Measurements from ENCODE around the gene SLC38A7. TPM values are rescaled to one million over a fixed set of nuclear protein-coding genes. Genes with fewer than 3 reads are reported as not detected.
"Not testable (repeated sequence)": the region's sequence is repeated elsewhere in the genome, so short reads cannot be mapped to it uniquely, and the experiment has no call there.

The SLC38A7 gene
- total RNA-seq, 2 donors from 2014 or later: 20.8 to 21.4 TPM

- not testable (repeated sequence) for DNase-seq, ATAC-seq
- intact Hi-C loops (cut with DNase I): loop anchor here in 1 of 2 donors (10.0 kb wide), 1 partner anchor 48 kb away; the partner anchor contains the start of gene GOT2
These were observed 2.6 kb upstream of the SLC38A7 start for GRCh38 chr16:58686985-58687706.

GRCh38 chr16:58685084-58685449, 497 bp upstream of the SLC38A7 start:
- intact Hi-C loops (cut with DNase I): loop anchor here in 1 of 2 donors (10.0 kb wide), 1 partner anchor 50 kb away; the partner anchor contains the start of gene GOT2
- DNase-seq (no peak), ATAC-seq (no peak)

GRCh38 chr16:58684001-58684353, 593 bp downstream of the SLC38A7 start:
- ATAC-seq: peak; percentile 48 to 71
- DNase-seq: peak; percentile 30
- intact Hi-C loops (cut with DNase I): loop anchor here in 1 of 2 donors (10.0 kb wide), 1 partner anchor 51 kb away; the partner anchor contains the start of gene GOT2

- intact Hi-C loops (cut with DNase I): loop anchor here (5.0 to 10.0 kb wide), 2 partner anchors 55 to 78 kb away; partner anchors contain the start of gene GOT2 (in 1 of the 2)
- DNase-seq (no peak), ATAC-seq (no peak)
These were observed 4.8 kb downstream of the SLC38A7 start for GRCh38 chr16:58679763-58680162.

- no peak for DNase-seq
- peak; percentile 41 to 79 for ATAC-seq
- intact Hi-C loops (cut with DNase I): loop anchor here (1.0 to 5.0 kb wide), 2 partner anchors 79 kb away; no protein-coding TSS in a partner anchor
These were observed 5.9 kb downstream of the SLC38A7 start for GRCh38 chr16:58678716-58679115.

GRCh38 chr16:58678269-58678668, 6.3 kb downstream of the SLC38A7 start:
- DNase-seq (no peak), ATAC-seq (no peak)
- intact Hi-C loops (cut with DNase I): loop anchor here (1.0 to 5.0 kb wide), 2 partner anchors 79 kb away; no protein-coding TSS in a partner anchor

GRCh38 chr16:58670946-58671583, 13.5 kb downstream of the SLC38A7 start:
- no peak for ATAC-seq
- no peak for DNase-seq
- intact Hi-C loops (cut with DNase I): no loop called here

GRCh38 chr16:58670177-58670576, 14.4 kb downstream of the SLC38A7 start:
- DNase-seq: no peak
- intact Hi-C loops (cut with DNase I): no loop called here
- ATAC-seq: no peak

- DNase-seq: no peak
- ATAC-seq: no peak
- intact Hi-C loops (cut with DNase I): loop anchor here in 1 of 2 donors (10.0 kb wide), 1 partner anchor 330 kb away; no protein-coding TSS in a partner anchor
These were observed 19.4 kb downstream of the SLC38A7 start for GRCh38 chr16:58665200-58665599.

GRCh38 chr16:58661199-58661830, 23.3 kb downstream of the SLC38A7 start:
- peak; percentile 62 for DNase-seq
- intact Hi-C loops (cut with DNase I): loop anchor here (5.0 to 10.0 kb wide), 2 partner anchors 149 to 327 kb away; no protein-coding TSS in a partner anchor
- ATAC-seq: peak; percentile 89 to 97

GRCh38 chr16:58659911-58660310, 24.7 kb downstream of the SLC38A7 start:
- intact Hi-C loops (cut with DNase I): loop anchor here (5.0 to 10.0 kb wide), 2 partner anchors 148 to 325 kb away; no protein-coding TSS in a partner anchor
- DNase-seq, ATAC-seq: not testable (repeated sequence)

- DNase-seq: no peak
- intact Hi-C loops (cut with DNase I): no loop called here
- ATAC-seq: no peak
These were observed 25.8 kb downstream of the SLC38A7 start for GRCh38 chr16:58658796-58659211.

- intact Hi-C loops (cut with DNase I): no loop called here
- DNase-seq (no peak), ATAC-seq (no peak)
These were observed 27.7 kb downstream of the SLC38A7 start for GRCh38 chr16:58656899-58657298.

- intact Hi-C loops (cut with DNase I): no loop called here
- ATAC-seq (no peak), DNase-seq (no peak)
These were observed 29.4 kb downstream of the SLC38A7 start for GRCh38 chr16:58655215-58655596.

- no peak for DNase-seq
- ATAC-seq: no peak
- intact Hi-C loops (cut with DNase I): no loop called here
These were observed 29.9 kb downstream of the SLC38A7 start for GRCh38 chr16:58654560-58655214.

- intact Hi-C loops (cut with DNase I): no loop called here
- no peak for DNase-seq
- ATAC-seq: peak; percentile 51 to 67
These were observed 31.8 kb downstream of the SLC38A7 start for GRCh38 chr16:58652741-58653140.

- intact Hi-C loops (cut with DNase I): no loop called here
- DNase-seq: no peak
- ATAC-seq: no peak
These were observed 32.6 kb downstream of the SLC38A7 start for GRCh38 chr16:58651965-58652348.

GRCh38 chr16:58649707-58650106, 34.9 kb downstream of the SLC38A7 start:
- intact Hi-C loops (cut with DNase I): no loop called here
- DNase-seq (no peak), ATAC-seq (no peak)

GRCh38 chr16:58647107-58647506, 37.5 kb downstream of the SLC38A7 start:
- intact Hi-C loops (cut with DNase I): no loop called here
- ATAC-seq (no peak), DNase-seq (no peak)
